K562 (cell line): ENCODE results near the gene MPV17L. TPM values are rescaled to one million over a fixed set of nuclear protein-coding genes. Genes with fewer than 3 reads are reported as not detected.

Source experiments
- ATAC-seq: fragments of 200-7000 bp; cut with Tn5 transposase; 3 replicates; pipeline ENCODE4 v1.9.1; 2020; ENCODE audit warnings: moderate library complexity
- BruUV-seq: library from RNA; stranded (reverse); fragments of 400-500 nt; replicated peaks from 2 replicates; lab custom pipeline; 2021; lab: Mats Ljungman, UMichigan
- CTCF ChIA-PET: fragments of 300-600 bp; formaldehyde crosslinking; extraction: SDS; loops from one replicate; lab custom pipeline; 2021; ENCODE audit warnings: low intra/inter-chr PET ratio; lab: Yijun Ruan, JAX
- POLR2A ChIA-PET: fragments of 300-600, 350-650 bp; sonication (Branson Sonifier 250); formaldehyde crosslinking; extraction: SDS; loops from one replicate; lab custom pipeline; 2021; ENCODE audit warnings: antibody characterized with exemption, inconsistent platforms; lab: Yijun Ruan, JAX
- DNase-seq, 4 experiments: peaks; one replicate each; pipeline versions ENCODE4 v3.0.0 to v3.0.0-alpha.2; 2011 to 2018; ENCODE audit warnings: low spot score in 3 of 4, mixed read lengths in 3 of 4; ENCODE audit errors: extremely low read depth in 1 of 4
- FAIRE-seq: peaks from 2 replicates; lab custom pipeline; 2011; peaks lifted over from hg19 to GRCh38; lab: Jason Lieb, UNC
- H2AFZ ChIP-seq: 2 replicates; pipeline ENCODE4 v1.6.0; 2011; ENCODE audit warnings: low read depth, low read length, control low read depth, inconsistent platforms
- H3K27ac ChIP-seq: fragments of 200-600 bp; 3 replicates; pipeline ENCODE4 v1.8.0; 2011; ENCODE audit warnings: low read depth, mild to moderate bottlenecking, control low read depth, inconsistent platforms, low read length, moderate library complexity, mixed read lengths; ENCODE audit errors: extremely low read depth
- H3K27me3 ChIP-seq, 2 experiments: fragments of 300-600 bp in 1 of 2; 2 replicates in 1 of 2; 3 replicates in 1 of 2; pipeline versions ENCODE4 v1.6.0 to v1.8.0; 2011; ENCODE audit warnings: inconsistent platforms in 2 of 2, low read length in 2 of 2, mild to moderate bottlenecking in 1 of 2, mixed read lengths in 1 of 2, moderate library complexity in 1 of 2; ENCODE audit not compliant: control insufficient read depth in 2 of 2, insufficient read depth in 2 of 2
- H3K36me3 ChIP-seq: fragments of 300-600 bp; 3 replicates; pipeline ENCODE4 v1.8.0; 2011; ENCODE audit warnings: mild to moderate bottlenecking, low read length, inconsistent platforms; ENCODE audit not compliant: control insufficient read depth, insufficient read depth
- H3K4me1 ChIP-seq, 2 experiments: fragments of 200-600 bp in 1 of 2; replicated peaks in 1 of 2; 2 replicates in 1 of 2; 3 replicates in 1 of 2; pipeline versions ENCODE4 v1.5.1 to v1.8.0; 2011; ENCODE audit warnings: inconsistent platforms in 2 of 2, low read length in 2 of 2, mild to moderate bottlenecking in 1 of 2, mixed read lengths in 1 of 2, moderate library complexity in 1 of 2; ENCODE audit not compliant: control insufficient read depth in 2 of 2, insufficient read depth in 2 of 2
- H3K4me2 ChIP-seq: 2 replicates; pipeline ENCODE4 v1.6.1; 2011; ENCODE audit warnings: low read length, control low read depth, inconsistent platforms, mixed read lengths; ENCODE audit not compliant: insufficient read depth
- H3K4me3 ChIP-seq: fragments of 200-600 bp; sonication (generic), shearing (Covaris generic); 2 replicates; pipeline ENCODE4 v1.5.1; 2016; ENCODE audit warnings: control low read depth, inconsistent platforms
- H3K79me2 ChIP-seq: fragments of 200-600 bp; 3 replicates; pipeline ENCODE4 v1.8.0; 2011; ENCODE audit warnings: low read length, inconsistent platforms; ENCODE audit not compliant: control insufficient read depth, insufficient read depth
- H3K9ac ChIP-seq, 2 experiments: 2 replicates each; pipeline versions ENCODE4 v1.6.0 to v1.6.1; 2011; ENCODE audit warnings: low read depth in 2 of 2, low read length in 2 of 2, control low read depth in 1 of 2, inconsistent platforms in 1 of 2, mild to moderate bottlenecking in 1 of 2, mixed read lengths in 1 of 2; ENCODE audit not compliant: insufficient read depth in 1 of 2
- H3K9me1 ChIP-seq: one replicate; pipeline ENCODE4 v1.6.0; 2011; ENCODE audit warnings: inconsistent platforms, mild to moderate bottlenecking, low read length, moderate library complexity; ENCODE audit not compliant: control insufficient read depth, insufficient read depth
- H3K9me3 ChIP-seq: replicated peaks from 2 replicates; pipeline ENCODE4 v1.5.1; 2011; ENCODE audit warnings: low read depth, low read length, inconsistent platforms; ENCODE audit not compliant: control insufficient read depth, insufficient read depth
- H4K20me1 ChIP-seq: replicated peaks from 2 replicates; pipeline ENCODE4 v1.6.1; 2011; ENCODE audit warnings: low read length, inconsistent platforms, mixed read lengths; ENCODE audit not compliant: control insufficient read depth, insufficient read depth
- ADNP ChIP-seq: fragments of 200-800 bp; sonication (Bioruptor generic); IDR thresholded peaks from 2 replicates; pipeline ENCODE4 v1.6.1; 2016; ENCODE audit warnings: missing genetic modification characterization, missing compliant biosample characterization
- BCOR ChIP-seq: fragments of 450-650 bp; IDR thresholded peaks from 2 replicates; pipeline ENCODE4 v1.6.1; 2016
- CHD2 ChIP-seq: IDR thresholded peaks from 2 replicates; pipeline ENCODE4 v1.6.1; 2011; ENCODE audit warnings: low read depth, low read length
- GTF2F1 ChIP-seq: IDR thresholded peaks from 2 replicates; pipeline ENCODE4 v1.6.1; 2011; ENCODE audit warnings: low read depth, low read length, improper control_type of control experiment
- HDAC2 ChIP-seq: fragments of 450-650 bp; IDR thresholded peaks from 2 replicates; pipeline ENCODE4 v1.6.1; 2016; ENCODE audit warnings: mild to moderate bottlenecking
- HNRNPL ChIP-seq: fragments of 200-400 bp; formaldehyde crosslinking; IDR thresholded peaks from 2 replicates; pipeline ENCODE4 v1.6.1; 2017; ENCODE audit warnings: low read depth, mild to moderate bottlenecking, low read length
- NBN ChIP-seq: fragments of 450-650 bp; IDR thresholded peaks from 2 replicates; pipeline ENCODE4 v1.6.1; 2016; ENCODE audit warnings: low read depth, mild to moderate bottlenecking
- SMARCA5 ChIP-seq: fragments of 450-650 bp; IDR thresholded peaks from 2 replicates; pipeline ENCODE4 v1.6.1; 2016
- TAF7 ChIP-seq: fragments of 450-650 bp; IDR thresholded peaks from 2 replicates; pipeline ENCODE4 v1.6.1; 2016; ENCODE audit warnings: missing genetic modification characterization, missing compliant biosample characterization
- ZNF384 ChIP-seq: IDR thresholded peaks from 2 replicates; pipeline ENCODE4 v1.6.1; 2012; ENCODE audit warnings: low read depth, low read length, improper control_type of control experiment
- WGBS: fragments of 100-300 bp; shearing (Covaris generic); methylation state at CpG from one replicate; pipeline ENCODE4 v1.1.6; 2016; ENCODE audit warnings: low coverage, mixed read lengths; ENCODE audit not compliant: insufficient coverage; ENCODE audit errors: missing lambda C conversion rate; 5-methylcytosine and 5-hydroxymethylcytosine counted together
- in situ Hi-C: fragments of 300-500 bp; cut with MboI; formaldehyde crosslinking; loops from 4 replicates; pipeline ENCODE4 v1.15.0; 2018; ENCODE audit warnings: inconsistent platforms, mixed read lengths
- intact Hi-C: fragments of 100-400 bp; cut with micrococcal nuclease; formaldehyde crosslinking; loops from 2 replicates; pipeline ENCODE4 v1.14.2; 2022
- polyA plus RNA-seq, 8 experiments: library from polyadenylated mRNA; depleted of rRNA in 4 of 8; stranded (reverse) in 5 of 8; unstranded in 3 of 8; fragments of >200 nt; fragmentation: Nextera tagmentation in 2 of 8; fragmentation: Illumina TruSeq in 1 of 8; extraction: Ambion mirVana in 2 of 8; extraction: Trizol in 1 of 8; gene quantifications; 2 replicates each; pipeline versions ENCODE4 v1.2.1 to v1.2.3, GENCODE V29; 2011 to 2014; ENCODE audit warnings: inconsistent platforms in 1 of 8, missing spikeins in 1 of 8
- total RNA-seq, 7 experiments: library from RNA; depleted of rRNA in 6 of 7; stranded (reverse); fragments of >200 nt in 6 of 7; fragmentation: Illumina TruSeq in 2 of 7; extraction: Trizol in 2 of 7; gene quantifications; 2 replicates each; pipeline versions ENCODE4 v1.2.1 to v1.2.3, GENCODE V29; 2011 to 2021; ENCODE audit warnings: low replicate concordance in 1 of 7
- TF ChIP-seq, protein P1 (sequence below): IDR thresholded peaks from 2 replicates; pipeline ENCODE4 v1.6.1; 2014; ENCODE audit warnings: antibody characterized with exemption
- TF ChIP-seq, protein P2 (sequence below): fragments of 450-650 bp; IDR thresholded peaks from 2 replicates; pipeline ENCODE4 v1.6.1; 2018; ENCODE audit not compliant: partially characterized antibody

The MPV17L gene
- total and polyA plus RNA-seq, 9 of the 15 experiments (the other 6 are each of a cell fraction or from before 2014, with no cell fraction given), result not detected

- no peak for FAIRE-seq
- no peaks in the 10 kb centered on the region for H3K4me1 ChIP-seq
- intact Hi-C loops, result no loop called here
- ChIA-PET CTCF (no interaction called here), POLR2A (interaction anchor here (0.6 to 0.7 kb wide), 2 partner anchors 15 to 91 kb away, joined by 3 read pairs; no protein-coding TSS in a partner anchor)
- TF ChIP-seq ZNF384, result 0 out of 2 replicates have a peak, but pooled peaks have one; percentile 19
- no peak for TF ChIP-seq GTF2F1
- no peaks in the 10 kb centered on the region; a peak in 1 of 5 replicates for H3K27me3 ChIP-seq
- H3K9me3 ChIP-seq, result peaks cover 3% of the 10 kb centered on the region; the same call in 1 of the 2 replicates
- no peak overlapping the region for H3K9ac ChIP-seq
- no peaks in the 10 kb centered on the region for H4K20me1 ChIP-seq
- no peak overlapping the region for H2AFZ ChIP-seq
- ATAC-seq, result no peak
- H3K27ac ChIP-seq, result no peak overlapping the region
- in situ Hi-C loops, result no loop called here
- BruUV-seq, result no TSS peak
- no peak for DNase-seq
- no peak overlapping the region for H3K4me2 ChIP-seq
- no peak overlapping the region for H3K4me3 ChIP-seq
- no peaks in the 10 kb centered on the region for H3K9me1 ChIP-seq
- no peaks in the 10 kb centered on the region for H3K79me2 ChIP-seq
- WGBS, result 50% methylated on average over 4 of the region's 4 CpGs
- no peaks in the 10 kb centered on the region for H3K36me3 ChIP-seq
Observed at GRCh38 chr16:15443753-15444152, 48.2 kb downstream of the MPV17L start.

- DNase-seq, result no peak
- Histone ChIP-seq H3K27ac (no peak overlapping the region), H2AFZ (no peak overlapping the region), H4K20me1 (no peaks in the 10 kb centered on the region), H3K9ac (no peak overlapping the region), H3K4me2 (no peak overlapping the region), H3K4me3 (no peak overlapping the region), H3K36me3 (no peaks in the 10 kb centered on the region), H3K79me2 (no peaks in the 10 kb centered on the region), H3K9me3 (peaks cover 3% of the 10 kb centered on the region; the same call in 1 of the 2 replicates), H3K4me1 (no peaks in the 10 kb centered on the region), H3K27me3 (no peaks in the 10 kb centered on the region; a peak in 1 of 5 replicates), H3K9me1 (no peaks in the 10 kb centered on the region)
- ChIA-PET POLR2A (interaction anchor here (0.6 kb wide), 1 partner anchor 14 kb away, joined by 3 read pairs; no protein-coding TSS in a partner anchor), CTCF (no interaction called here)
- 24% methylated on average over 3 of the region's 3 CpGs for WGBS
- intact Hi-C loops (no loop called here), in situ Hi-C loops (no loop called here)
- ATAC-seq, result no peak
- no TSS peak for BruUV-seq
- no peak for FAIRE-seq
- TF ChIP-seq HNRNPL (no peak), BCOR (peak; percentile 88), SMARCA5 (peak; percentile 54; the same call in 1 of the 2 replicates), CHD2 (no peak), TAF7 (tag) (no peak), HDAC2 (peak; percentile 32; the same call in 1 of the 2 replicates), NBN (no peak), ADNP (peak; percentile 82)
- TF ChIP-seq, protein P1, sequence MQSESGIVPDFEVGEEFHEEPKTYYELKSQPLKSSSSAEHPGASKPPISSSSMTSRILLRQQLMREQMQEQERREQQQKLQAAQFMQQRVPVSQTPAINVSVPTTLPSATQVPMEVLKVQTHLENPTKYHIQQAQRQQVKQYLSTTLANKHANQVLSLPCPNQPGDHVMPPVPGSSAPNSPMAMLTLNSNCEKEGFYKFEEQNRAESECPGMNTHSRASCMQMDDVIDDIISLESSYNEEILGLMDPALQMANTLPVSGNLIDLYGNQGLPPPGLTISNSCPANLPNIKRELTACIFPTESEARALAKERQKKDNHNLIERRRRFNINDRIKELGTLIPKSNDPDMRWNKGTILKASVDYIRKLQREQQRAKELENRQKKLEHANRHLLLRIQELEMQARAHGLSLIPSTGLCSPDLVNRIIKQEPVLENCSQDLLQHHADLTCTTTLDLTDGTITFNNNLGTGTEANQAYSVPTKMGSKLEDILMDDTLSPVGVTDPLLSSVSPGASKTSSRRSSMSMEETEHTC, result no peak
- TF ChIP-seq, protein P2, sequence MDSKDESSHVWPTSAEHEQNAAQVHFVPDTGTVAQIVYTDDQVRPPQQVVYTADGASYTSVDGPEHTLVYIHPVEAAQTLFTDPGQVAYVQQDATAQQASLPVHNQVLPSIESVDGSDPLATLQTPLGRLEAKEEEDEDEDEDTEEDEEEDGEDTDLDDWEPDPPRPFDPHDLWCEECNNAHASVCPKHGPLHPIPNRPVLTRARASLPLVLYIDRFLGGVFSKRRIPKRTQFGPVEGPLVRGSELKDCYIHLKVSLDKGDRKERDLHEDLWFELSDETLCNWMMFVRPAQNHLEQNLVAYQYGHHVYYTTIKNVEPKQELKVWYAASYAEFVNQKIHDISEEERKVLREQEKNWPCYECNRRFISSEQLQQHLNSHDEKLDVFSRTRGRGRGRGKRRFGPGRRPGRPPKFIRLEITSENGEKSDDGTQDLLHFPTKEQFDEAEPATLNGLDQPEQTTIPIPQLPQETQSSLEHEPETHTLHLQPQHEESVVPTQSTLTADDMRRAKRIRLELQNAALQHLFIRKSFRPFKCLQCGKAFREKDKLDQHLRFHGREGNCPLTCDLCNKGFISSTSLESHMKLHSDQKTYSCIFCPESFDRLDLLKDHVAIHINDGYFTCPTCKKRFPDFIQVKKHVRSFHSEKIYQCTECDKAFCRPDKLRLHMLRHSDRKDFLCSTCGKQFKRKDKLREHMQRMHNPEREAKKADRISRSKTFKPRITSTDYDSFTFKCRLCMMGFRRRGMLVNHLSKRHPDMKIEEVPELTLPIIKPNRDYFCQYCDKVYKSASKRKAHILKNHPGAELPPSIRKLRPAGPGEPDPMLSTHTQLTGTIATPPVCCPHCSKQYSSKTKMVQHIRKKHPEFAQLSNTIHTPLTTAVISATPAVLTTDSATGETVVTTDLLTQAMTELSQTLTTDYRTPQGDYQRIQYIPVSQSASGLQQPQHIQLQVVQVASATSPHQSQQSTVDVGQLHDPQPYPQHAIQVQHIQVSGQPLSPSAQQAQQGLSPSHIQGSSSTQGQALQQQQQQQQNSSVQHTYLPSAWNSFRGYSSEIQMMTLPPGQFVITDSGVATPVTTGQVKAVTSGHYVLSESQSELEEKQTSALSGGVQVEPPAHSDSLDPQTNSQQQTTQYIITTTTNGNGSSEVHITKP, result no peak
Observed at GRCh38 chr16:15444264-15444663, 48.7 kb downstream of the MPV17L start.
